Testis (tissue), 2 donors: ENCODE measurements around the gene FAM83C.

ENCODE experiments used
- CTCF ChIP-seq, 3 experiments: fragments of 450-650 bp in 2 of 3; fragments of 200-600 bp in 1 of 3; sonication (generic) in 1 of 3; IDR thresholded peaks; one replicate each; pipeline ENCODE4 v1.5.1; 2016 to 2019; ENCODE audit warnings: antibody characterized with exemption in 3 of 3, mild to moderate bottlenecking in 2 of 3, moderate library complexity in 1 of 3
- POLR2A ChIP-seq: fragments of 450-650 bp; IDR thresholded peaks from one replicate; pipeline ENCODE4 v1.6.1; 2017; ENCODE audit warnings: antibody characterized with exemption, mild to moderate bottlenecking, moderate library complexity

- TF ChIP-seq CTCF (IDR thresholded peaks at IDR 0.05) (no peak), POLR2A (no peak)
Observed at GRCh38 chr20:35243986-35244385, 48.2 kb downstream of the FAM83C start.
